ENCODE measurements around the gene NRP2. TPM values are rescaled to one million over a fixed set of nuclear protein-coding genes. Genes with fewer than 3 reads are reported as not detected.

The NRP2 gene
- total RNA-seq, 2 donors from 2014 or later: 9.7 to 21.0 TPM

DNA sequence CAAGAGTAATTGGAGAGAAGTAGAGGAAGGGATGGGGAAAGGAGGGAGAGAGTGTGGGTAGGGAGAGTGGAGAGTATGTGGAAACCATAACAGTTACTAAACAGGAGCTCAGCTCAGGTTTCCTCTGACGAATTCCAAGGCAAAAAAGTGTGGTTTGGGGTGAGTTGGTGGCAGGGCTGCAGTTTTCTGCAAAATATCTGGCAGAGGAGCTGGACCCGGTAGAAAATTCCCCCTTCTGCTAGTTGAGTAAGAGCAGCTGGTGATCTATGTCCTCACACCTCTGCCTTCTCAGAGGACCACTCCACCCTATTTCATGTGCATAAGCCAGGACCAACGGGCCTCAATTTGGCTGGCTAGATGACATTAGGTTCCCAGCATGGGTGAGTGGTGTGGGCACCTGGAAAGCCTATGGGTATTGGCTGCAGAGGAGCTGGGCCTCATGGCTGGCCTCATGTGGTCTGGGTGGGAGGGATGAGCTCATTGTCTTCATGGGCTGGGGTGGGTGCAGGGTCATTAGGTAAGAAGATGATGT lies 13.2 kb downstream of the NRP2 start:
- H3K27ac ChIP-seq: no peak overlapping the region
- no peak for DNase-seq (ENCODE audit: low spot score)
- H3K36me3 ChIP-seq: no peaks in the 10 kb centered on the region
- intact Hi-C loops (cut with DNase I): loop anchor here (5.0 kb wide), 1 partner anchor 37 kb away; no protein-coding TSS in a partner anchor
- no peak overlapping the region for H3K4me3 ChIP-seq
- TF ChIP-seq CTCF (IDR thresholded peaks at IDR 0.05) (no peak), POLR2A (IDR thresholded peaks at IDR 0.05) (no peak), POLR2AphosphoS5 (IDR thresholded peaks at IDR 0.05) (no peak)
- no peaks in the 10 kb centered on the region for H3K4me1 ChIP-seq (replicated peaks)
- no peaks in the 10 kb centered on the region for H3K27me3 ChIP-seq (replicated peaks; ENCODE audit: insufficient read depth)
- H3K9me3 ChIP-seq: no peaks in the 10 kb centered on the region
- WGBS: 74% methylated on average over 3 of the region's 3 CpGs

DNA sequence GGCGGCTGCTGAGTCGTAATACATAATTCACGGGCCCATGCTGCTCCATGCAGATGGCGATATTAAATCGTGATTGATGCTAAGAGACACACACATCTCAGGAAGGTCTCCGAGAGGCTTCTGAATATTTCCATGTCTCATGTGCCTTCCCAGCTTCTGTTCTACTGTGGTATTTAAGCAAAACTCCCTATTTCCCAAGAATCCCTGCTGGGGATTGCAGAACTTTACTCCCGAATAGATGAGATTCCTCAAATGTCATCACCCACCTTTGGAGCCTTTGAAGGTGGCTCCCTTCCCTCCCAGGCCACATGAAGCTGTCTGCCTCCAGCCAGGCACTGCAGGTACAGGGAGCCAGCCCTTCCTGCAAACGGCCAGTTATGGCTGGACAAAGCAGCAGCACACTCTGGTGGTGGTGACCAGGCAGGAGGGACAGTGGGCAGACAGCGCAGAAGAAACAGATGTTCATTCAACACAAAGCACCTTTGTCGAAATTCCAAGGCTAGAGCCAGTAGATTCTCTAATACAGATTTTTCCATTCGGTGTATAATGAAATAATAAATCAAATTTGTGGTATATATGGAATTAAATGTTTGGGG lies 14.1 kb downstream of the NRP2 start:
- TF ChIP-seq POLR2AphosphoS5 (IDR thresholded peaks at IDR 0.05): no peak
- TF ChIP-seq CTCF (IDR thresholded peaks at IDR 0.05): no peak
- no peak for TF ChIP-seq POLR2A (IDR thresholded peaks at IDR 0.05)
- intact Hi-C loops (cut with DNase I): loop anchor here (5.0 kb wide), 1 partner anchor 36 kb away; no protein-coding TSS in a partner anchor
- no peak overlapping the region for H3K4me3 ChIP-seq
- H3K36me3 ChIP-seq: no peaks in the 10 kb centered on the region
- no peaks in the 10 kb centered on the region for H3K4me1 ChIP-seq (replicated peaks)
- no peaks in the 10 kb centered on the region for H3K27me3 ChIP-seq (replicated peaks; ENCODE audit: insufficient read depth)
- no peak for DNase-seq (ENCODE audit: low spot score)
- no peak overlapping the region for H3K27ac ChIP-seq
- H3K9me3 ChIP-seq: no peaks in the 10 kb centered on the region
- 78% methylated on average over 11 of the region's 11 CpGs for WGBS

GRCh38 chr2:205696927-205697441 lies 14.7 kb downstream of the NRP2 start:
- intact Hi-C loops (cut with DNase I): loop anchor here (5.0 kb wide), 1 partner anchor 35 kb away; no protein-coding TSS in a partner anchor
- DNase-seq (ENCODE audit: low spot score): no peak
- TF ChIP-seq CTCF (IDR thresholded peaks at IDR 0.05): no peak
- TF ChIP-seq POLR2AphosphoS5 (IDR thresholded peaks at IDR 0.05): no peak
- no peak for TF ChIP-seq POLR2A (IDR thresholded peaks at IDR 0.05)
- no peaks in the 10 kb centered on the region for H3K27me3 ChIP-seq (replicated peaks; ENCODE audit: insufficient read depth)
- H3K36me3 ChIP-seq: no peaks in the 10 kb centered on the region
- H3K4me1 ChIP-seq (replicated peaks): no peaks in the 10 kb centered on the region
- H3K9me3 ChIP-seq: no peaks in the 10 kb centered on the region
- H3K27ac ChIP-seq: peak overlapping the region in 1 of 2 donors; percentile 53
- no peak overlapping the region for H3K4me3 ChIP-seq
- WGBS: 26% methylated on average over 5 of the region's 5 CpGs

DNA sequence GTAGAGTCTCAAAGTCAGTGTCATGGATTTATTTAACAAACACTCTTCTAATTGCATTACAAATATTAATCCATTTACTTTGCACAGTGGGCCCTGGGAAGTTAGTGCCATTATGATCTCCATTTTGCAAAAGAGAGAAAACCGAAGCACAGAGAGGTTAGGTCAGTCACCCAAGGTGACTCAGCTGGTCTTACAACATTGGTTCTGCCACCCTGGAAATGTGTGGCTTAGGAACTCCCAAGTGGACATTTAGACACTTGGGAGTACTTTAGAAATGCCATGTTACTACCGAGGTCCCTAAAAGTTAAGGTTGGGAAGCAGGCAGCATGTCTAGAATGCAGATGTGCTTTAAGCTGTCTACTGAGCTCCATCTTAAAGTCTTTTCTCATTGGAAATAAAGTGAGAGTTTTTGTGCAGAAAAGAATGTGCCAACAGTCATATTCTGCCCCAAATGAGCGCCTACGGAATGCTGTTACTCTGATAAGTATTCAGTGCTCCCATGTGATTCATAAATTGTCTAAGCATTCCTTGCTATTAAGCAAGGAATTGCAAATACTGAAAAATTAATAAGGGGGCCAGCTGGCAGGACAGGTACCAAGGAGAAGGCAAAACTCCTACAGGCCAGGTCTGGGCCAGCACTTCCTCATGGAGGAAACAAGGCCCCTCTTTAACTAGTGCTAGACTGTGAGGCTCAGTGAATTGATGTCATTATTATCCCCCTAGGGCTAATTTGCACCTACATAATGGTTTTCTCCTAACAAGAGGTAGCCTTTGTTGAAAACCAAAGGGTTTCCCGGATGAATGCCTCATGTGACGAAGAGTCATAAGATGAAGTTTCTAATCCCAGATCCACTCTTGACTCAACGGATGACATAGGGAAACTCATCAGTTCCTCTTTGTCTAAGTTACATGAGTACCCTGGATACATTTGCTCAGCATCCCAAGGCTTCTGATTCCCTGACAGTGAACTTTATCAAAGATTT lies 16.3 kb downstream of the NRP2 start:
- Histone ChIP-seq H3K9me3 (no peaks in the 10 kb centered on the region), H3K27me3 (replicated peaks; ENCODE audit: insufficient read depth) (no peaks in the 10 kb centered on the region), H3K4me3 (no peak overlapping the region), H3K4me1 (replicated peaks) (no peaks in the 10 kb centered on the region), H3K27ac (peak overlapping the region in 1 of 2 donors; percentile 6), H3K36me3 (no peaks in the 10 kb centered on the region)
- intact Hi-C loops (cut with DNase I): loop anchor here (5.0 kb wide), 1 partner anchor 34 kb away; no protein-coding TSS in a partner anchor
- no peak for TF ChIP-seq CTCF (IDR thresholded peaks at IDR 0.05)
- TF ChIP-seq POLR2AphosphoS5 (IDR thresholded peaks at IDR 0.05): no peak
- no peak for TF ChIP-seq POLR2A (IDR thresholded peaks at IDR 0.05)
- no peak for DNase-seq (ENCODE audit: low spot score)
- WGBS: 89% methylated on average over 7 of the region's 7 CpGs

Data from prostate gland (tissue), 2 donors.